Measurements from ENCODE around the gene MPLKIP. TPM values are rescaled to one million over a fixed set of nuclear protein-coding genes. Genes with fewer than 3 reads are reported as not detected.
"Not testable (repeated sequence)": the region's sequence is repeated elsewhere in the genome, so short reads cannot be mapped to it uniquely, and the experiment has no call there.

Gene MPLKIP
- total RNA-seq, 1 experiment from 2014 or later = 79.2 TPM

GRCh38 chr7:40133561-40134427 lies 628 bp downstream of the MPLKIP start:
- DNase-seq (ENCODE audit: low read depth) = peak; percentile 31

GRCh38 chr7:40122940-40123254 lies 11.5 kb downstream of the MPLKIP start:
- no peak for DNase-seq (ENCODE audit: low read depth)

- not testable (repeated sequence) for DNase-seq (ENCODE audit: low read depth)
These were observed 12.1 kb downstream of the MPLKIP start for GRCh38 chr7:40122100-40122939.

- no peak for DNase-seq (ENCODE audit: low read depth)
These were observed 14.4 kb downstream of the MPLKIP start for GRCh38 chr7:40120020-40120419.

GRCh38 chr7:40118201-40118600 lies 16.2 kb downstream of the MPLKIP start:
- DNase-seq (ENCODE audit: low read depth) = not testable (repeated sequence)

GRCh38 chr7:40117199-40117598 lies 17.2 kb downstream of the MPLKIP start:
- DNase-seq (ENCODE audit: low read depth) = peak; percentile 40

- DNase-seq (ENCODE audit: low read depth) = no peak
These were observed 18.5 kb downstream of the MPLKIP start for GRCh38 chr7:40115936-40116335.

- no peak for DNase-seq (ENCODE audit: low read depth)
These were observed 28.4 kb downstream of the MPLKIP start for GRCh38 chr7:40105879-40106473.

- no peak for DNase-seq (ENCODE audit: low read depth)
These were observed 31.5 kb downstream of the MPLKIP start for GRCh38 chr7:40102897-40103296.

GRCh38 chr7:40101201-40101600 lies 33.2 kb downstream of the MPLKIP start:
- DNase-seq (ENCODE audit: low read depth) = no peak

GRCh38 chr7:40099837-40100236 lies 34.6 kb downstream of the MPLKIP start:
- DNase-seq (ENCODE audit: low read depth) = no peak

- DNase-seq (ENCODE audit: low read depth) = no peak
These were observed 35.6 kb downstream of the MPLKIP start for GRCh38 chr7:40098810-40099209.

- no peak for DNase-seq (ENCODE audit: low read depth)
These were observed 36.7 kb downstream of the MPLKIP start for GRCh38 chr7:40097728-40098127.

- no peak for DNase-seq (ENCODE audit: low read depth)
These were observed 38.6 kb downstream of the MPLKIP start for GRCh38 chr7:40095695-40096327.

- DNase-seq (ENCODE audit: low read depth) = no peak
These were observed 39.2 kb downstream of the MPLKIP start for GRCh38 chr7:40095230-40095629.

GRCh38 chr7:40093631-40094350 lies 40.6 kb downstream of the MPLKIP start:
- DNase-seq (ENCODE audit: low read depth) = no peak

GRCh38 chr7:40092182-40092581 lies 42.2 kb downstream of the MPLKIP start:
- DNase-seq (ENCODE audit: low read depth) = no peak

GRCh38 chr7:40077849-40078248 lies 56.6 kb downstream of the MPLKIP start:
- DNase-seq (ENCODE audit: low read depth) = no peak
